IPS DF 6.9 (cell line): Measurements from ENCODE around the gene UBP1.
"Not testable (repeated sequence)": the region's sequence is repeated elsewhere in the genome, so short reads cannot be mapped to it uniquely, and the experiment has no call there.

Source experiments
- DNase-seq: peaks from one replicate; pipeline ENCODE4 v3.0.0-alpha.2; 2013; ENCODE audit warnings: low read depth, low spot score
- H3K27ac ChIP-seq: one replicate; pipeline ENCODE4 v1.5.1; 2013; ENCODE audit warnings: low read length, control low read depth
- H3K27me3 ChIP-seq: 2 replicates; pipeline ENCODE4 v1.6.1; 2013; ENCODE audit warnings: mild to moderate bottlenecking, low read length; ENCODE audit not compliant: control insufficient read depth, insufficient read depth
- H3K36me3 ChIP-seq: 2 replicates; pipeline ENCODE4 v1.6.1; 2013; ENCODE audit warnings: low read length; ENCODE audit not compliant: control insufficient read depth, insufficient read depth
- H3K4me1 ChIP-seq: 2 replicates; pipeline ENCODE4 v1.6.1; 2013; ENCODE audit warnings: low read length; ENCODE audit not compliant: control insufficient read depth, insufficient read depth
- H3K4me3 ChIP-seq: 2 replicates; pipeline ENCODE4 v1.5.1; 2013; ENCODE audit warnings: mild to moderate bottlenecking, low read length
- H3K9me3 ChIP-seq: 2 replicates; pipeline ENCODE4 v1.6.1; 2013; ENCODE audit warnings: low read length, inconsistent platforms; ENCODE audit not compliant: control insufficient read depth, insufficient read depth
- whole genome bisulfite sequencing: extraction: QIAGEN DNeasy Blood & Tissue Kit; methylation state at CpG from one replicate; pipeline ENCODE4 v1.1.7; 2013; ENCODE audit warnings: mixed read lengths, missing lambda C conversion rate; ENCODE audit not compliant: insufficient read length, insufficient coverage; 5-methylcytosine and 5-hydroxymethylcytosine counted together

UBP1 gene

GRCh38 chr3:33437556-33438283, 2.5 kb downstream of the UBP1 start:
- no CpG with 5 or more reads among the region's 3 CpGs for WGBS
- H3K27ac ChIP-seq, result no peak overlapping the region

GRCh38 chr3:33433843-33434242, 6.4 kb downstream of the UBP1 start:
- no peaks in the 10 kb centered on the region for H3K36me3 ChIP-seq
- H3K4me1 ChIP-seq, result peaks cover 8% of the 10 kb centered on the region
- no CpG with 5 or more reads among the region's 2 CpGs for WGBS
- H3K9me3 ChIP-seq, result no peaks in the 10 kb centered on the region
- no peak overlapping the region for H3K27ac ChIP-seq
- no peaks in the 10 kb centered on the region for H3K27me3 ChIP-seq
- DNase-seq, result no peak
- no peak overlapping the region for H3K4me3 ChIP-seq

More at GRCh38 chr3:33437556-33438283, 2.5 kb downstream of the UBP1 start:
- peaks cover 2% of the 10 kb centered on the region; the same call in 1 of the 2 replicates for H3K4me1 ChIP-seq
- no peaks in the 10 kb centered on the region for H3K36me3 ChIP-seq
- H3K4me3 ChIP-seq, result no peak overlapping the region; the same call in 1 of the 2 replicates
- DNase-seq, result no peak
- H3K27me3 ChIP-seq, result no peaks in the 10 kb centered on the region
- H3K9me3 ChIP-seq, result no peaks in the 10 kb centered on the region

- Histone ChIP-seq H3K27me3 (no peaks in the 10 kb centered on the region), H3K4me3 (no peak overlapping the region), H3K9me3 (no peaks in the 10 kb centered on the region), H3K4me1 (peaks cover 13% of the 10 kb centered on the region; the same call in 1 of the 2 replicates), H3K27ac (no peak overlapping the region), H3K36me3 (no peaks in the 10 kb centered on the region)
- no CpG with 5 or more reads among the region's 4 CpGs for WGBS
- DNase-seq, result no peak
These were observed 9.6 kb downstream of the UBP1 start for GRCh38 chr3:33430571-33430970.

GRCh38 chr3:33430061-33430460, 10.1 kb downstream of the UBP1 start:
- Histone ChIP-seq H3K4me3 (no peak overlapping the region), H3K36me3 (no peaks in the 10 kb centered on the region), H3K4me1 (peaks cover 13% of the 10 kb centered on the region; the same call in 1 of the 2 replicates), H3K27me3 (no peaks in the 10 kb centered on the region), H3K9me3 (no peaks in the 10 kb centered on the region), H3K27ac (no peak overlapping the region)
- no peak for DNase-seq
- WGBS, result no CpG with 5 or more reads among the region's 1 CpG

- H3K4me1 ChIP-seq, result peaks cover 13% of the 10 kb centered on the region; the same call in 1 of the 2 replicates
- WGBS, result no CpG with 5 or more reads among the region's 2 CpGs
These were observed 10.9 kb downstream of the UBP1 start for GRCh38 chr3:33429306-33429705.

GRCh38 chr3:33428734-33429133, 11.5 kb downstream of the UBP1 start:
- no peaks in the 10 kb centered on the region for H3K9me3 ChIP-seq
- no peak overlapping the region for H3K27ac ChIP-seq
- DNase-seq, result no peak
- no peaks in the 10 kb centered on the region for H3K27me3 ChIP-seq
- H3K36me3 ChIP-seq, result no peaks in the 10 kb centered on the region
- no peak overlapping the region for H3K4me3 ChIP-seq
- peaks cover 13% of the 10 kb centered on the region; the same call in 1 of the 2 replicates for H3K4me1 ChIP-seq
- 100% methylated on average over 1 of the region's 7 CpGs for WGBS

More at GRCh38 chr3:33429306-33429705, 10.9 kb downstream of the UBP1 start:
- H3K27me3 ChIP-seq, DNase-seq, H3K36me3 ChIP-seq, H3K4me3 ChIP-seq, H3K9me3 ChIP-seq, H3K27ac ChIP-seq: not testable (repeated sequence)

- no peak overlapping the region for H3K27ac ChIP-seq
- H3K4me1 ChIP-seq, result peaks cover 13% of the 10 kb centered on the region; the same call in 1 of the 2 replicates
- H3K36me3 ChIP-seq, result no peaks in the 10 kb centered on the region
- DNase-seq, result no peak
- no peak overlapping the region for H3K4me3 ChIP-seq
- no peaks in the 10 kb centered on the region for H3K9me3 ChIP-seq
- WGBS, result no CpG with 5 or more reads among the region's 10 CpGs
- no peaks in the 10 kb centered on the region for H3K27me3 ChIP-seq
These were observed 13.4 kb downstream of the UBP1 start for GRCh38 chr3:33426630-33427317.

- no peaks in the 10 kb centered on the region for H3K36me3 ChIP-seq
- H3K27ac ChIP-seq, result no peak overlapping the region
- no peaks in the 10 kb centered on the region for H3K9me3 ChIP-seq
- no peaks in the 10 kb centered on the region for H3K27me3 ChIP-seq
- peaks cover 13% of the 10 kb centered on the region; the same call in 1 of the 2 replicates for H3K4me1 ChIP-seq
- no peak overlapping the region for H3K4me3 ChIP-seq
- no CpG with 5 or more reads among the region's 1 CpG for WGBS
- no peak for DNase-seq
These were observed 14.1 kb downstream of the UBP1 start for GRCh38 chr3:33426068-33426467.

GRCh38 chr3:33425453-33425852, 14.8 kb downstream of the UBP1 start:
- Histone ChIP-seq H3K4me1 (peaks cover 12% of the 10 kb centered on the region; the same call in 1 of the 2 replicates), H3K9me3 (no peaks in the 10 kb centered on the region), H3K4me3 (no peak overlapping the region), H3K27ac (no peak overlapping the region), H3K27me3 (no peaks in the 10 kb centered on the region), H3K36me3 (no peaks in the 10 kb centered on the region)
- DNase-seq, result no peak
- WGBS, result no CpG with 5 or more reads among the region's 2 CpGs

- no CpG with 5 or more reads among the region's 10 CpGs for WGBS
- H3K27ac ChIP-seq, result no peak overlapping the region
- no peaks in the 10 kb centered on the region for H3K27me3 ChIP-seq
- DNase-seq, result no peak
- no peak overlapping the region for H3K4me3 ChIP-seq
- no peaks in the 10 kb centered on the region for H3K36me3 ChIP-seq
- no peaks in the 10 kb centered on the region for H3K9me3 ChIP-seq
- H3K4me1 ChIP-seq, result peaks cover 8% of the 10 kb centered on the region; the same call in 1 of the 2 replicates
These were observed 15.4 kb downstream of the UBP1 start for GRCh38 chr3:33424606-33425452.
